Parathyroid adenoma (tissue), 2 donors: ENCODE data around the gene TBATA.

ENCODE experiments used
- H2AFZ ChIP-seq: fragments of 300-600 bp; sonication (generic); one replicate; pipeline ENCODE4 v1.7.0; 2017; ENCODE audit warnings: antibody characterized with exemption, mild to moderate bottlenecking
- H3K27ac ChIP-seq: fragments of 300-600 bp; sonication (generic); one replicate; pipeline ENCODE4 v1.7.0; 2017
- H3K27me3 ChIP-seq: fragments of 300-600 bp; sonication (generic); one replicate; pipeline ENCODE4 v1.7.0; 2017; ENCODE audit warnings: low read length; ENCODE audit not compliant: control insufficient read depth, insufficient read depth
- H3K36me3 ChIP-seq: fragments of 300-600 bp; sonication (generic); one replicate; pipeline ENCODE4 v1.7.0; 2017; ENCODE audit warnings: low read length; ENCODE audit not compliant: control insufficient read depth, insufficient read depth
- H3K4me1 ChIP-seq: fragments of 300-600 bp; sonication (generic); one replicate; pipeline ENCODE4 v1.7.0; 2017; ENCODE audit warnings: control low read depth
- H3K4me2 ChIP-seq: fragments of 300-600 bp; sonication (generic); one replicate; pipeline ENCODE4 v1.7.0; 2017; ENCODE audit warnings: low read length
- H3K4me3 ChIP-seq: fragments of 300-600 bp; sonication (generic); one replicate; pipeline ENCODE4 v1.7.0; 2017; ENCODE audit warnings: low read depth, low read length
- H3K79me2 ChIP-seq: fragments of 300-600 bp; sonication (generic); one replicate; pipeline ENCODE4 v1.7.0; 2017; ENCODE audit warnings: control low read depth
- H3K9ac ChIP-seq: fragments of 300-600 bp; sonication (generic); one replicate; pipeline ENCODE4 v1.7.0; 2017; ENCODE audit warnings: mild to moderate bottlenecking
- H3K9me3 ChIP-seq: fragments of 300-600 bp; sonication (generic); one replicate; pipeline ENCODE4 v1.7.0; 2017; ENCODE audit warnings: low read length; ENCODE audit not compliant: control insufficient read depth
- CTCF ChIP-seq: fragments of 300-600 bp; sonication (generic); IDR thresholded peaks from one replicate; pipeline ENCODE4 v1.7.0; 2017; ENCODE audit warnings: antibody characterized with exemption, mild to moderate bottlenecking
- donor health status: primary hyperparathyroidism.

The TBATA gene

GRCh38 chr10:70809726-70810125 is 24.5 kb upstream of the TBATA start:
- Histone ChIP-seq H3K9ac (no peak overlapping the region), H2AFZ (no peak overlapping the region), H3K4me3 (no peak overlapping the region), H3K9me3 (no peaks in the 10 kb centered on the region), H3K4me1 (no peaks in the 10 kb centered on the region), H3K27me3 (no peaks in the 10 kb centered on the region), H3K79me2 (no peaks in the 10 kb centered on the region), H3K36me3 (no peaks in the 10 kb centered on the region), H3K27ac (no peak overlapping the region), H3K4me2 (no peak overlapping the region)
- no peak for TF ChIP-seq CTCF

GRCh38 chr10:70809011-70809611 is 23.9 kb upstream of the TBATA start:
- no peak overlapping the region for H3K27ac ChIP-seq
- no peak for TF ChIP-seq CTCF
- H3K79me2 ChIP-seq = no peaks in the 10 kb centered on the region
- H3K9ac ChIP-seq = no peak overlapping the region
- no peak overlapping the region for H3K4me3 ChIP-seq
- no peaks in the 10 kb centered on the region for H3K36me3 ChIP-seq
- H3K9me3 ChIP-seq = no peaks in the 10 kb centered on the region
- no peak overlapping the region for H3K4me2 ChIP-seq
- no peaks in the 10 kb centered on the region for H3K27me3 ChIP-seq
- no peaks in the 10 kb centered on the region for H3K4me1 ChIP-seq
- no peak overlapping the region for H2AFZ ChIP-seq

GRCh38 chr10:70807556-70807955 is 22.4 kb upstream of the TBATA start:
- H3K4me2 ChIP-seq = no peak overlapping the region
- no peak overlapping the region for H2AFZ ChIP-seq
- no peak overlapping the region for H3K27ac ChIP-seq
- no peaks in the 10 kb centered on the region for H3K27me3 ChIP-seq
- no peaks in the 10 kb centered on the region for H3K36me3 ChIP-seq
- no peak overlapping the region for H3K4me3 ChIP-seq
- H3K79me2 ChIP-seq = no peaks in the 10 kb centered on the region
- no peaks in the 10 kb centered on the region for H3K9me3 ChIP-seq
- H3K4me1 ChIP-seq = no peaks in the 10 kb centered on the region
- no peak overlapping the region for H3K9ac ChIP-seq
- no peak for TF ChIP-seq CTCF

- Histone ChIP-seq H3K4me2 (no peak overlapping the region), H3K79me2 (no peaks in the 10 kb centered on the region), H3K27me3 (no peaks in the 10 kb centered on the region), H2AFZ (no peak overlapping the region), H3K27ac (no peak overlapping the region), H3K4me3 (no peak overlapping the region), H3K36me3 (no peaks in the 10 kb centered on the region), H3K9ac (no peak overlapping the region), H3K4me1 (no peaks in the 10 kb centered on the region), H3K9me3 (no peaks in the 10 kb centered on the region)
- no peak for TF ChIP-seq CTCF
Measured at GRCh38 chr10:70806841-70807240, 21.7 kb upstream of the TBATA start.

GRCh38 chr10:70805619-70806215 is 20.5 kb upstream of the TBATA start:
- Histone ChIP-seq H2AFZ (no peak overlapping the region), H3K4me3 (no peak overlapping the region), H3K9ac (no peak overlapping the region), H3K27me3 (no peaks in the 10 kb centered on the region), H3K79me2 (no peaks in the 10 kb centered on the region), H3K4me2 (no peak overlapping the region), H3K9me3 (no peaks in the 10 kb centered on the region), H3K27ac (no peak overlapping the region), H3K4me1 (no peaks in the 10 kb centered on the region), H3K36me3 (no peaks in the 10 kb centered on the region)
- TF ChIP-seq CTCF = no peak
